Measurements from ENCODE around the gene GNA12. TPM values are rescaled to one million over a fixed set of nuclear protein-coding genes. Genes with fewer than 3 reads are reported as not detected.

Gene GNA12
- total and polyA plus RNA-seq, 9 of the 15 experiments (the other 6 are each of a cell fraction or from before 2014, with no cell fraction given) = 0.65 to 32.7 (median 9.6) TPM

GRCh38 chr7:2760098-2760889 is 83.8 kb downstream of the GNA12 start (continued):
- TF ChIP-seq ZNF449 (CRISPR knock-in tag; IDR thresholded peaks at IDR 0.05) (no peak), TRIM24 (IDR thresholded peaks at IDR 0.05) (no peak), SIN3B (IDR thresholded peaks at IDR 0.05; ENCODE audit: low read depth) (no peak), E2F3 (CRISPR knock-in tag; IDR thresholded peaks at IDR 0.05) (no peak), ZNF280B (CRISPR knock-in tag; IDR thresholded peaks at IDR 0.05) (no peak), MGA (IDR thresholded peaks at IDR 0.05) (no peak; the same call in 1 of the 2 replicates), TEAD4 (IDR thresholded peaks at IDR 0.05; ENCODE audit: low read length) (no peak), TEAD4 (CRISPR knock-in tag; IDR thresholded peaks at IDR 0.05; ENCODE audit: borderline replicate concordance) (no peak), RUNX1 (IDR thresholded peaks at IDR 0.05; ENCODE audit: low read depth) (no peak), E2F6 (IDR thresholded peaks at IDR 0.05; ENCODE audit: borderline replicate concordance in 1 of 2, extremely low read depth in 1 of 2, insufficient read depth in 1 of 2, insufficient read length in 1 of 2, low read depth in 1 of 2, low read length in 1 of 2, poor library complexity in 1 of 2, severe bottlenecking in 1 of 2) (peak in 1 of 2 experiments; percentile 21), CBFA2T2 (conservative IDR thresholded peaks at IDR 0.05) (no peak), POLR2A (conservative IDR thresholded peaks at IDR 0.05) (no peak)

All from K562 (cell line).